Muscle of leg (tissue), 11 donors: Measurements from ENCODE around the gene TLE4. TPM values are rescaled to one million over a fixed set of nuclear protein-coding genes. Genes with fewer than 3 reads are reported as not detected.

Experiments
- DNase-seq: peaks from one replicate; pipeline ENCODE4 v3.0.0; 2013
- H3K27ac ChIP-seq: one replicate; pipeline ENCODE4 v1.5.1; 2013; ENCODE audit warnings: mild to moderate bottlenecking, low read length, control low read depth
- H3K27me3 ChIP-seq: one replicate; pipeline ENCODE4 v1.6.1; 2013; ENCODE audit warnings: low read length; ENCODE audit not compliant: control insufficient read depth, insufficient read depth
- H3K36me3 ChIP-seq: one replicate; pipeline ENCODE4 v1.6.1; 2013; ENCODE audit warnings: low read length; ENCODE audit not compliant: control insufficient read depth, insufficient read depth
- H3K4me1 ChIP-seq: one replicate; pipeline ENCODE4 v1.6.1; 2013; ENCODE audit warnings: low read length; ENCODE audit not compliant: control insufficient read depth, insufficient read depth
- H3K4me3 ChIP-seq: one replicate; pipeline ENCODE4 v1.5.1; 2013; ENCODE audit warnings: low read length, control low read depth
- H3K9me3 ChIP-seq: replicated peaks from 2 replicates; pipeline ENCODE4 v1.6.1; 2013; ENCODE audit warnings: low read depth, low read length; ENCODE audit not compliant: control insufficient read depth
- WGBS: methylation state at CpG from one replicate; pipeline ENCODE4 v1.1.5; 2013; ENCODE audit warnings: missing lambda C conversion rate; ENCODE audit not compliant: insufficient coverage; 5-methylcytosine and 5-hydroxymethylcytosine counted together
- polyA plus RNA-seq, 8 donors: library from polyadenylated mRNA; unstranded; fragments of 120-200 nt; gene quantifications; one replicate each; pipeline versions ENCODE4 v1.2.1 to v1.2.3, GENCODE V29; 2013; ENCODE audit warnings: inconsistent platforms in 1 of 8, low replicate concordance in 1 of 8; ENCODE audit not compliant: insufficient read length in 8 of 8, insufficient read depth in 1 of 8
- total RNA-seq: library from RNA; stranded (reverse); fragments of 120-200 nt; gene quantifications from one replicate; pipeline ENCODE4 v1.2.4, GENCODE V29; 2013

Gene TLE4
- total and polyA plus RNA-seq, 9 donors, result 16.5 to 22.0 (median 17.7) TPM

- no peak for DNase-seq
- Histone ChIP-seq H3K4me1 (peaks cover 8% of the 10 kb centered on the region), H3K4me3 (no peak overlapping the region), H3K27me3 (no peaks in the 10 kb centered on the region), H3K27ac (no peak overlapping the region), H3K36me3 (peaks cover 2% of the 10 kb centered on the region), H3K9me3 (no peaks in the 10 kb centered on the region)
- no CpG with 5 or more reads among the region's 2 CpGs for WGBS
These were observed 99.8 kb downstream of the TLE4 start for GRCh38 chr9:79671558-79671957.

- H3K36me3 ChIP-seq, result peaks cover 2% of the 10 kb centered on the region
- no peak overlapping the region for H3K27ac ChIP-seq
- no peak for DNase-seq
- 81% methylated on average over 2 of the region's 3 CpGs for WGBS
- H3K4me3 ChIP-seq, result no peak overlapping the region
- no peaks in the 10 kb centered on the region for H3K9me3 ChIP-seq
- no peaks in the 10 kb centered on the region for H3K27me3 ChIP-seq
- H3K4me1 ChIP-seq, result peaks cover 8% of the 10 kb centered on the region
These were observed 100.5 kb downstream of the TLE4 start for GRCh38 chr9:79672236-79672635.

DNA sequence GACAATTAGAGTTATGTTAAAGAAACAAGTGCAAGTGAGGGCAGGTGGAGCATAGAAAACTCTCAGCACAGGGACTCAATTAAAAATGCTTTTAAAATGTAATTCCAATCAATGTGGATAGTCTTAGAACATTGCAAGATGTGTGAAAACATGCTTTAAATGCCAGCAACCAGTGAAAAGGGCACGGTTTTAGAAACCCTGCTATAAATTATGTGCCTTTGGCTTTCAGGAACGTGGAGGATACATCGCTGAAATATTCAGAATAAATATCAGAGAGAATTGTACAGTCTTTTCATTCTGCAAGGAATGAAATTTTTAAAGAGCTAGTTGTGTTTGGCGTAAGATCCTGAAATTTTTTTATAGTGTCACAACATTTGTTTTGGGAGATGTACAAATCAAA is 101.1 kb downstream of the TLE4 start:
- no peak overlapping the region for H3K27ac ChIP-seq
- H3K4me1 ChIP-seq, result peaks cover 8% of the 10 kb centered on the region
- WGBS, result no CpG with 5 or more reads among the region's 4 CpGs

DNA sequence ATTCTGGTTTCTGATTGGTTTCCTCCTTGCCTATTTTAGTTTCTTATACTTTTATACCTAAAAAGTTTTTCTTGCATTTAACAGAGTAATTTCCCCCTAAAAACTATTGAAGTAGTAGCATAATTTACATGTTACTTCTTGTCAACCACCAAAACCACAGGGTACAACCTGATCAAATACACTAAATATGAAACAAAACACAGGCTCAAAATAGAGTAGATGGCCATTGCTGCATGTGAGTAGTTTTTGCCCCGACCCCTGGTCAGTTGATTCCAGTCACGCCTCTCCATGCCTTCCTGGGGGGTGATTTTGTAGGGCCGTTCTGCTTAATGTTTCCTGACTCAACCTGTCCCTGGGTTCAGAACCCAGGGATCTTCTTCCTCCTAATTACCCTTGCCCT is 101.8 kb downstream of the TLE4 start:
- peaks cover 2% of the 10 kb centered on the region for H3K36me3 ChIP-seq
- no peak overlapping the region for H3K27ac ChIP-seq
- no peak overlapping the region for H3K4me3 ChIP-seq
- H3K9me3 ChIP-seq, result no peaks in the 10 kb centered on the region
- peaks cover 2% of the 10 kb centered on the region for H3K4me1 ChIP-seq
- no peak for DNase-seq
- WGBS, result no CpG with 5 or more reads among the region's 3 CpGs
- H3K27me3 ChIP-seq, result no peaks in the 10 kb centered on the region

More for the DNA sequence above, 101.1 kb downstream of the TLE4 start:
- H3K4me3 ChIP-seq, result no peak overlapping the region
- DNase-seq, result no peak
- H3K27me3 ChIP-seq, result no peaks in the 10 kb centered on the region
- peaks cover 2% of the 10 kb centered on the region for H3K36me3 ChIP-seq
- H3K9me3 ChIP-seq, result no peaks in the 10 kb centered on the region

DNA sequence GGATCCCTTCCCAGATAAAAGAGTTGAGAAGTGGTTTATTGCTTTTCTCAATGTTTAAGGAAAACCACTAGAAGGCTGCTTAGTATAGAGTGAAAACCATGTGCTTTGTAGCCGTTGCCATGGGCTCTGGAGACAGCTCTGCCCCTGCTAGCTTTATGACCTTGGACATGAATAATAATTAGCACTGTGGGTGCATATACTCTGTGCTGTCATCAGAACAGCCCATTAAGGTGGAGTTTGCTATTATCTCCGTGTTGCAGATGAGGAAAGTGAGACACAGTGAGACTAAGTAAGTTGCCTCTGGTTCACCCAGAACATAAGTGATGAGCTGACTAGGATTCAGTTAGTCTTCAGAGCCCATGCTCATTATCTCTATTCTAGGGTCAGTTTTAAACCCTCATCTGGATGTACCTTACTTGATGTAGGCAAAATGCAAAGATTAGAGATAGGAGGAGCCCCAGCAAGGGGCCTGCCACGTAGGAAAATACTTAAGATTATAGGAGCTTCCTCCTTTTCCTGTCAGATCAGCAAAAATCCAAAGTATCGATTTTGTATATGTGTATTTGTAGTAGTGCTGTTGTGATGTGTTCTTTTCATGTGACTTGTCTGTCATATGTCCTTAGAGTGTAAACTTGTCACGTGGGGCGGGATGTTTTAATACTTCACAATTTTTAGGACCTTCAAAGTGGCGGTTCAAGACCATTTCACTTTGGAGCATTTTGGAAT is 102.5 kb downstream of the TLE4 start:
- Histone ChIP-seq H3K36me3 (peaks cover 2% of the 10 kb centered on the region), H3K27me3 (no peaks in the 10 kb centered on the region), H3K27ac (no peak overlapping the region), H3K4me3 (no peak overlapping the region), H3K9me3 (no peaks in the 10 kb centered on the region), H3K4me1 (no peaks in the 10 kb centered on the region)
- WGBS, result no CpG with 5 or more reads among the region's 7 CpGs
- no peak for DNase-seq

DNA sequence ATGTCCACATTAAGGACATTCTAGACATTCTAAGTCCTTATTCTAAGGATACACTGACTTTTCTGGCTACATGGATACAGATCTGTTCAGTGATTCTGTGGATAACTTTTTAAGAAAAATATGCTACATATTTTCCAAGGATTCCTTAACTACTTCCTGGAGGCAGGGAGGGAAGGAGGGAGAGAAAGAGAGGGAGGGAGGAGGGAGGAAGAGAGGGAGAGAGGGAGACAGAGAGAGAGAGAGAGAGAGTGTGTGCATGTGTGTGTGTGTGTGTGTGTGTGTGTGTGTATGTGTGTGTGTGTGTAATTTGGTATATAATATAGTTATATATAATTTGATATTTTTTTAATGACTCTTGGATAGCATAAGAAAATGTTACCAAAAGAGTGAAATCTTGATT is 109.8 kb downstream of the TLE4 start:
- Histone ChIP-seq H3K4me1 (peaks cover 6% of the 10 kb centered on the region), H3K9me3 (no peaks in the 10 kb centered on the region), H3K36me3 (no peaks in the 10 kb centered on the region), H3K4me3 (no peak overlapping the region), H3K27me3 (no peaks in the 10 kb centered on the region), H3K27ac (no peak overlapping the region)
- DNase-seq, result peak; percentile 25

DNA sequence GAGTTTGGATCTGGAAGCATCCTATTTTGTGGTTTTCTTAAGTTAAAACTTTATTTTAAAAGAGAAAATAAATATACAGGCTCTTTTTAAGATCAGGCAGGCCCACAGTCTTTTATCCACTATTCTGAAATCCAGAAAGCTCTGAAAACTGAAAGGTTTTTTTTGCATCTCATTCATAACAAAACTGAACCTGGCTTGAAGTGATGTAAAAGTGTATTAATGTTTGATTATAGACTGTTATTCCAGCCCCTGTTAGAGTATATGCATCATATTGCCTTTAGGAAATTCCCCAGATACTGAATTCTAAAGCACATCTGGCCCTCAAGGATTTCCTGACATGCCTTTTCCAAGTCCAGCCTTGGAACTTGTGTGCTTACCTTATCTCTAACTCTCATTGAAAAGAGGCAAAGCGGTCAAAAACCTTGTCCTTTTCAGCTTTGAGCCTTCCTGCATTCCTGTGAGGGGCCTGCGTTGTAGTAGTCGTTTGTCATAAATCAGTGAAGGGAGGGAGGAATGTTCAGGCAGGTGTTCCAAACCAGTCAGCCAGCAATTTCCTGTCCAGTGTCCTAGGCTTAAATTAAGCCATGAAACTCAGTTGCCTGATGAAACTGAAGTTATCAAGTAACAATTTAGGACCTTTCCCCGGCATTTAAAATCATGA is 110.4 kb downstream of the TLE4 start:
- Histone ChIP-seq H3K27ac (no peak overlapping the region), H3K36me3 (no peaks in the 10 kb centered on the region), H3K27me3 (no peaks in the 10 kb centered on the region), H3K4me1 (peaks cover 6% of the 10 kb centered on the region), H3K9me3 (no peaks in the 10 kb centered on the region), H3K4me3 (no peak overlapping the region)
- peak; percentile 23 for DNase-seq
- WGBS, result 21% methylated on average over 3 of the region's 4 CpGs

DNA sequence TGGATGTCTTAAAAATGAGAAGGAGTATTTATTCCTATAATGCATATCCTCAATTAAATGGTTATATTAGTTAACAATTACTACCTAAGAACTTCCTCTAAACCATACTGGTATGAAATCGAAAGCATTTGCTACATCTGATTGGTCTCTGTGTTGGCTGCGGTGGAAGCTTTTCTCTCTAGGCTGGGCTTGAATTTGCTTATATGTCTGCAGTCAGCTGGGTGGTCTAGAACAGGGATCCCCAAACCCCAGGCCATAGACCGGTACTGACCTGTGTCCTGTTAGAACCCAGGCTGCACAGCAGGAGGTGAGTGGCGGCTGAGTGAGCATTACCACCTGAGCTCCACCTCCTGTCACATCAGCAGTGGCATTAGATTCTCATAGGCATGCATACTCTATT is 112.3 kb downstream of the TLE4 start:
- H3K4me1 ChIP-seq, result peaks cover 6% of the 10 kb centered on the region
- DNase-seq, result no peak
- H3K36me3 ChIP-seq, result no peaks in the 10 kb centered on the region
- H3K27me3 ChIP-seq, result no peaks in the 10 kb centered on the region
- H3K27ac ChIP-seq, result no peak overlapping the region
- no peaks in the 10 kb centered on the region for H3K9me3 ChIP-seq
- 100% methylated on average over 1 of the region's 4 CpGs for WGBS
- H3K4me3 ChIP-seq, result no peak overlapping the region

GRCh38 chr9:79684711-79685575 is 113.2 kb downstream of the TLE4 start:
- no peak overlapping the region for H3K4me3 ChIP-seq
- peaks cover 6% of the 10 kb centered on the region for H3K4me1 ChIP-seq
- H3K9me3 ChIP-seq, result no peaks in the 10 kb centered on the region
- 85% methylated on average over 5 of the region's 8 CpGs for WGBS
- H3K27me3 ChIP-seq, result no peaks in the 10 kb centered on the region
- no peaks in the 10 kb centered on the region for H3K36me3 ChIP-seq
- H3K27ac ChIP-seq, result no peak overlapping the region
- no peak for DNase-seq

DNA sequence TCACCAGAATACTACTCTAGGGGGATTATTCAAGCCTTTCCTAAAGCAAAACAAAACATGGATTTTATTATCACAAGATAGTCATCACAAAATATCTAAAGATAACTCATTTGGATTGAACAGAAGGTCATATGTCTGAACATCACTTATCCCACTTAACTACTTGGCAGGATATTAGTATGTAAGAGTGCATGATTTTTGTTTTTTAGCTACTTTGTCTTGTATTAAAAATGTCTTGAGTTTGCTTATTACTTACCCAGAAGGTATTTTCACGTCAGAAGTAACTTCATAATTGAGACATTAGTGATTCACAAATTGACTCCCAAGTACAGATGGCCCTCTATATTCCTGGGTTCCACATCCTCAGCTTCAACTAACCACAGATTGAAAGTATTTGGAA is 113.8 kb downstream of the TLE4 start:
- Histone ChIP-seq H3K9me3 (no peaks in the 10 kb centered on the region), H3K4me3 (no peak overlapping the region), H3K4me1 (peaks cover 6% of the 10 kb centered on the region), H3K27ac (no peak overlapping the region), H3K27me3 (no peaks in the 10 kb centered on the region), H3K36me3 (no peaks in the 10 kb centered on the region)
- peak; percentile 12 for DNase-seq
- WGBS, result no CpG with 5 or more reads among the region's 1 CpG
